Islet of Langerhans (tissue), 1 donor: ENCODE results near the gene MFAP4.

Source experiments
- FAIRE-seq: peaks from one replicate; lab custom pipeline; 2011; peaks lifted over from hg19 to GRCh38; lab: Jason Lieb, UNC

MFAP4 gene

GRCh38 chr17:19384723-19385391 is 2.1 kb downstream of the MFAP4 start:
- no peak for FAIRE-seq

GRCh38 chr17:19383681-19384470 is 3.1 kb downstream of the MFAP4 start:
- FAIRE-seq = no peak

- FAIRE-seq = no peak
These were observed 4.2 kb downstream of the MFAP4 start for GRCh38 chr17:19382531-19383444.

- no peak for FAIRE-seq
These were observed 5.1 kb downstream of the MFAP4 start for GRCh38 chr17:19381741-19382444.

- no peak for FAIRE-seq
These were observed 5.6 kb downstream of the MFAP4 start for GRCh38 chr17:19381361-19381740.

GRCh38 chr17:19380481-19381301 is 6.3 kb downstream of the MFAP4 start:
- no peak for FAIRE-seq

GRCh38 chr17:19379361-19380065 is 7.5 kb downstream of the MFAP4 start:
- no peak for FAIRE-seq

GRCh38 chr17:19378416-19379360 is 8.3 kb downstream of the MFAP4 start, which contains the start of gene MAPK7:
Gene MAPK7, plus strand, starts transcription at chr17:19378498. Its CDS starts 403 bp downstream, at chr17:19378901.
- no peak for FAIRE-seq

- peak; percentile 80 for FAIRE-seq
These were observed 9.2 kb downstream of the MFAP4 start for GRCh38 chr17:19377602-19378415.

GRCh38 chr17:19376811-19377210 is 10.2 kb downstream of the MFAP4 start:
- FAIRE-seq = peak; percentile 45

GRCh38 chr17:19375732-19376131 is 11.3 kb downstream of the MFAP4 start:
- no peak for FAIRE-seq

GRCh38 chr17:19374136-19374535 is 12.9 kb downstream of the MFAP4 start:
- FAIRE-seq = no peak

- no peak for FAIRE-seq
These were observed 14.0 kb downstream of the MFAP4 start for GRCh38 chr17:19372866-19373504.

- FAIRE-seq = no peak
These were observed 14.6 kb downstream of the MFAP4 start for GRCh38 chr17:19372439-19372838.

GRCh38 chr17:19372011-19372370 is 15.0 kb downstream of the MFAP4 start:
- no peak for FAIRE-seq

GRCh38 chr17:19371259-19372010 is 15.6 kb downstream of the MFAP4 start:
- no peak for FAIRE-seq

GRCh38 chr17:19370493-19370960 is 16.5 kb downstream of the MFAP4 start:
- no peak for FAIRE-seq
